Measurements from ENCODE around the gene PATZ1.

DNA sequence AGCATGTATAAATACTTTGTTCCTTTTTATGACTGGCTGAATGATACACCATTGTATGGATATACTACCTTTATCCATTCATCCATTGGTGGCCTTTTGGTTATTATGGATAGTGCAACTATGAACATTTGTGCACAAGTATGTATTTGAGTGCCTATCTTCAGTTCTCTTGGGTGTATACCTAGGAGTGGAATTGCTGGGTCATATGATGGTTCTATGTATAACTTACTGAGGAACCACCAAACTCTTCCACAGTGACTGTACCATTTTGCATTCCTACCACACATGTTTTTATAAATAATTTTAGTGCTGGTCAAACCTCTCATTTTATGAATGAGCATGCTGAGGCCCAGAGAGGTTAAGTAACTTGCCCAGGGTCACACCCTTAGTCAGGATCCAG is 3.8 kb upstream of the PATZ1 start:
- TF ChIP-seq, protein P1, sequence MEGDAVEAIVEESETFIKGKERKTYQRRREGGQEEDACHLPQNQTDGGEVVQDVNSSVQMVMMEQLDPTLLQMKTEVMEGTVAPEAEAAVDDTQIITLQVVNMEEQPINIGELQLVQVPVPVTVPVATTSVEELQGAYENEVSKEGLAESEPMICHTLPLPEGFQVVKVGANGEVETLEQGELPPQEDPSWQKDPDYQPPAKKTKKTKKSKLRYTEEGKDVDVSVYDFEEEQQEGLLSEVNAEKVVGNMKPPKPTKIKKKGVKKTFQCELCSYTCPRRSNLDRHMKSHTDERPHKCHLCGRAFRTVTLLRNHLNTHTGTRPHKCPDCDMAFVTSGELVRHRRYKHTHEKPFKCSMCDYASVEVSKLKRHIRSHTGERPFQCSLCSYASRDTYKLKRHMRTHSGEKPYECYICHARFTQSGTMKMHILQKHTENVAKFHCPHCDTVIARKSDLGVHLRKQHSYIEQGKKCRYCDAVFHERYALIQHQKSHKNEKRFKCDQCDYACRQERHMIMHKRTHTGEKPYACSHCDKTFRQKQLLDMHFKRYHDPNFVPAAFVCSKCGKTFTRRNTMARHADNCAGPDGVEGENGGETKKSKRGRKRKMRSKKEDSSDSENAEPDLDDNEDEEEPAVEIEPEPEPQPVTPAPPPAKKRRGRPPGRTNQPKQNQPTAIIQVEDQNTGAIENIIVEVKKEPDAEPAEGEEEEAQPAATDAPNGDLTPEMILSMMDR (IDR thresholded peaks at IDR 0.05): no peak
- TF ChIP-seq, protein P2, sequence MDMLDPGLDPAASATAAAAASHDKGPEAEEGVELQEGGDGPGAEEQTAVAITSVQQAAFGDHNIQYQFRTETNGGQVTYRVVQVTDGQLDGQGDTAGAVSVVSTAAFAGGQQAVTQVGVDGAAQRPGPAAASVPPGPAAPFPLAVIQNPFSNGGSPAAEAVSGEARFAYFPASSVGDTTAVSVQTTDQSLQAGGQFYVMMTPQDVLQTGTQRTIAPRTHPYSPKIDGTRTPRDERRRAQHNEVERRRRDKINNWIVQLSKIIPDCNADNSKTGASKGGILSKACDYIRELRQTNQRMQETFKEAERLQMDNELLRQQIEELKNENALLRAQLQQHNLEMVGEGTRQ (CRISPR knock-in tag; IDR thresholded peaks at IDR 0.05): no peak
- no peak for TF ChIP-seq ZNF138 (CRISPR knock-in tag; conservative IDR thresholded peaks at IDR 0.05)
- no peak for TF ChIP-seq ZNF263 (CRISPR knock-in tag; IDR thresholded peaks at IDR 0.05; ENCODE audit: low read depth)
- no peak for TF ChIP-seq ZNF416 (CRISPR knock-in tag; IDR thresholded peaks at IDR 0.05)
- TF ChIP-seq, protein P3, sequence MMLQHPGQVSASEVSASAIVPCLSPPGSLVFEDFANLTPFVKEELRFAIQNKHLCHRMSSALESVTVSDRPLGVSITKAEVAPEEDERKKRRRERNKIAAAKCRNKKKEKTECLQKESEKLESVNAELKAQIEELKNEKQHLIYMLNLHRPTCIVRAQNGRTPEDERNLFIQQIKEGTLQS (CRISPR knock-in tag; conservative IDR thresholded peaks at IDR 0.05): no peak
- TF ChIP-seq, protein P4, sequence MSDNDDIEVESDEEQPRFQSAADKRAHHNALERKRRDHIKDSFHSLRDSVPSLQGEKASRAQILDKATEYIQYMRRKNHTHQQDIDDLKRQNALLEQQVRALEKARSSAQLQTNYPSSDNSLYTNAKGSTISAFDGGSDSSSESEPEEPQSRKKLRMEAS (CRISPR knock-in tag; IDR thresholded peaks at IDR 0.05): no peak
- no peak for TF ChIP-seq NFE2L1 (CRISPR knock-in tag; IDR thresholded peaks at IDR 0.05)
- no peak for TF ChIP-seq CREB1 (CRISPR knock-in tag; IDR thresholded peaks at IDR 0.05)
- TF ChIP-seq, protein P5, sequence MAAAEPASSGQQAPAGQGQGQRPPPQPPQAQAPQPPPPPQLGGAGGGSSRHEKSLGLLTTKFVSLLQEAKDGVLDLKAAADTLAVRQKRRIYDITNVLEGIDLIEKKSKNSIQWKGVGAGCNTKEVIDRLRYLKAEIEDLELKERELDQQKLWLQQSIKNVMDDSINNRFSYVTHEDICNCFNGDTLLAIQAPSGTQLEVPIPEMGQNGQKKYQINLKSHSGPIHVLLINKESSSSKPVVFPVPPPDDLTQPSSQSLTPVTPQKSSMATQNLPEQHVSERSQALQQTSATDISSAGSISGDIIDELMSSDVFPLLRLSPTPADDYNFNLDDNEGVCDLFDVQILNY (CRISPR knock-in tag; IDR thresholded peaks at IDR 0.05): no peak

All from WTC11 (cell line).